Gastroesophageal sphincter (tissue), 3 donors: ENCODE data around the gene GFM1.

Experiments
- CTCF ChIP-seq, 4 experiments: fragments of 200-600 bp in 2 of 4; fragments of 450-650 bp in 2 of 4; sonication (generic) in 1 of 4; IDR thresholded peaks; one replicate each; pipeline ENCODE4 v1.5.1; 2017 to 2019; ENCODE audit warnings: antibody characterized with exemption in 4 of 4, mild to moderate bottlenecking in 2 of 4, moderate library complexity in 2 of 4
- EP300 ChIP-seq: sonication (generic); formaldehyde crosslinking; IDR thresholded peaks from one replicate; pipeline ENCODE4 v1.6.1; 2017; ENCODE audit warnings: antibody characterized with exemption, mild to moderate bottlenecking
- POLR2A ChIP-seq, 2 donors: fragments of 450-650 bp; IDR thresholded peaks; one replicate each; pipeline ENCODE4 v1.6.1; 2017; ENCODE audit warnings: antibody characterized with exemption in 2 of 2, mild to moderate bottlenecking in 2 of 2, moderate library complexity in 1 of 2

GRCh38 chr3:158663246-158663645 lies 18.9 kb downstream of the GFM1 start:
- no peak for TF ChIP-seq CTCF (IDR thresholded peaks at IDR 0.05)
- TF ChIP-seq POLR2A (IDR thresholded peaks at IDR 0.05): no peak
- TF ChIP-seq EP300: no peak
